CD14-positive monocyte (primary cell): ENCODE measurements around the gene CCDC88C. TPM values are rescaled to one million over a fixed set of nuclear protein-coding genes. Genes with fewer than 3 reads are reported as not detected.

Experiments
- DNase-seq, 3 donors: peaks; one replicate each; pipeline ENCODE4 v3.0.0-alpha.2; 2011 to 2022
- H2AFZ ChIP-seq: 2 replicates; pipeline ENCODE4 v1.6.0; 2012; ENCODE audit warnings: mild to moderate bottlenecking, low read depth, low read length, inconsistent platforms; ENCODE audit not compliant: insufficient read depth, poor library complexity, severe bottlenecking
- H3K27ac ChIP-seq, 2 donors: 1 replicate in 1 of 2; 2 replicates in 1 of 2; pipeline ENCODE4 v1.5.1; 2012 to 2013; ENCODE audit warnings: low read length in 2 of 2, control low read depth in 1 of 2, inconsistent platforms in 1 of 2, low read depth in 1 of 2, mild to moderate bottlenecking in 1 of 2
- H3K27me3 ChIP-seq, 2 donors: one replicate each; pipeline versions ENCODE4 v1.6.0 to v1.6.1; 2011 to 2013; ENCODE audit warnings: low read length in 2 of 2; ENCODE audit not compliant: control insufficient read depth in 2 of 2, insufficient read depth in 2 of 2
- H3K36me3 ChIP-seq, 2 donors: replicated peaks in 1 of 2; 1 replicate in 1 of 2; 2 replicates in 1 of 2; pipeline versions ENCODE4 v1.5.1 to v1.6.1; 2012 to 2013; ENCODE audit warnings: low read length in 2 of 2, control low read depth in 1 of 2, inconsistent platforms in 1 of 2, mild to moderate bottlenecking in 1 of 2; ENCODE audit not compliant: insufficient read depth in 2 of 2, control insufficient read depth in 1 of 2
- H3K4me1 ChIP-seq, 2 donors: 1 replicate in 1 of 2; 2 replicates in 1 of 2; pipeline versions ENCODE4 v1.5.1 to v1.6.1; 2012 to 2013; ENCODE audit warnings: low read length in 2 of 2, control low read depth in 1 of 2, inconsistent platforms in 1 of 2, mild to moderate bottlenecking in 1 of 2, moderate library complexity in 1 of 2; ENCODE audit not compliant: insufficient read depth in 2 of 2, control insufficient read depth in 1 of 2
- H3K4me2 ChIP-seq: replicated peaks from 2 replicates; pipeline ENCODE3; 2012; ENCODE audit warnings: low read length, moderate library complexity, mild to moderate bottlenecking; ENCODE audit not compliant: poor library complexity, severe bottlenecking; ENCODE audit errors: extremely low read depth
- H3K4me3 ChIP-seq, 3 experiments: fragments of 200-600 bp in 1 of 3; sonication (generic) in 1 of 3; replicated peaks in 1 of 3; 1 replicate in 2 of 3; 2 replicates in 1 of 3; pipeline ENCODE4 v1.5.1; 2011 to 2013; ENCODE audit warnings: low read length in 3 of 3, mild to moderate bottlenecking in 3 of 3, control low read depth in 2 of 3, low read depth in 2 of 3, inconsistent platforms in 1 of 3, moderate library complexity in 1 of 3
- H3K79me2 ChIP-seq: 2 replicates; pipeline ENCODE4 v1.6.0; 2012; ENCODE audit warnings: mild to moderate bottlenecking, control low read depth, inconsistent platforms, low read length, moderate library complexity; ENCODE audit not compliant: insufficient read depth
- H3K9ac ChIP-seq: 2 replicates; pipeline ENCODE4 v1.6.0; 2017; ENCODE audit warnings: low read length, mild to moderate bottlenecking; ENCODE audit not compliant: insufficient read depth, poor library complexity, severe bottlenecking
- H3K9me3 ChIP-seq, 2 donors: replicated peaks in 1 of 2; 1 replicate in 1 of 2; 2 replicates in 1 of 2; pipeline versions ENCODE4 v1.5.1 to v1.6.1; 2012 to 2013; ENCODE audit warnings: low read length in 2 of 2, control low read depth in 1 of 2; ENCODE audit not compliant: control insufficient read depth in 1 of 2, insufficient read depth in 1 of 2
- H4K20me1 ChIP-seq: 2 replicates; pipeline ENCODE4 v1.6.0; 2012; ENCODE audit warnings: mild to moderate bottlenecking, low read length, control low read depth, moderate library complexity; ENCODE audit not compliant: insufficient read depth
- H3K27ac Mint-ChIP-seq, 7 donors: one replicate each; pipeline ENCODE4 v1.8.0; 2020; ENCODE audit warnings: mild to moderate bottlenecking in 7 of 7, mixed read lengths in 7 of 7, moderate library complexity in 6 of 7, inconsistent platforms in 2 of 7
- H3K27me3 Mint-ChIP-seq, 3 donors: one replicate each; pipeline ENCODE4 v1.8.0; 2021 to 2022; ENCODE audit warnings: low read depth in 3 of 3, mild to moderate bottlenecking in 3 of 3, mixed read lengths in 3 of 3, moderate library complexity in 3 of 3, inconsistent platforms in 1 of 3
- H3K36me3 Mint-ChIP-seq, 2 donors: one replicate each; pipeline ENCODE4 v1.8.0; 2020; ENCODE audit warnings: mixed read lengths in 2 of 2, inconsistent platforms in 1 of 2, mild to moderate bottlenecking in 1 of 2
- H3K4me1 Mint-ChIP-seq: one replicate; pipeline ENCODE4 v1.8.0; 2020; ENCODE audit warnings: mild to moderate bottlenecking, mixed read lengths
- H3K4me3 Mint-ChIP-seq, 2 donors: one replicate each; pipeline ENCODE4 v1.8.0; 2020; ENCODE audit warnings: mild to moderate bottlenecking in 2 of 2, mixed read lengths in 2 of 2, moderate library complexity in 1 of 2
- H3K9me3 Mint-ChIP-seq, 7 donors: one replicate each; pipeline ENCODE4 v1.8.0; 2020 to 2022; ENCODE audit warnings: mixed read lengths in 7 of 7, mild to moderate bottlenecking in 6 of 7, moderate library complexity in 6 of 7, inconsistent platforms in 2 of 7
- CTCF ChIP-seq: fragments of 200-600 bp; IDR thresholded peaks from one replicate; pipeline ENCODE4 v1.8.0; 2022; ENCODE audit warnings: antibody characterized with exemption, mild to moderate bottlenecking
- WGBS: methylation state at CpG from one replicate; pipeline ENCODE4 v1.1.5; 2013; ENCODE audit warnings: missing lambda C conversion rate; ENCODE audit not compliant: insufficient coverage; 5-methylcytosine and 5-hydroxymethylcytosine counted together
- intact Hi-C, 2 donors: fragments of 100-400 bp; cut with micrococcal nuclease; formaldehyde crosslinking; loops; one replicate each; pipeline versions ENCODE4 v1.15.0 to v1.15.1; 2023
- polyA plus RNA-seq, 3 donors: library from polyadenylated mRNA; depleted of rRNA in 1 of 3; unstranded in 2 of 3; stranded (reverse) in 1 of 3; fragments of 300-500 nt in 2 of 3; fragments of >200 nt in 1 of 3; fragmentation: Illumina TruSeq in 2 of 3; gene quantifications; 1 replicate in 2 of 3; 2 replicates in 1 of 3; pipeline ENCODE4 v1.2.3, GENCODE V29; 2012 to 2021

The CCDC88C gene
- polyA plus RNA-seq, 3 donors, result 11.6 to 69.7 (median 12.3) TPM

DNA sequence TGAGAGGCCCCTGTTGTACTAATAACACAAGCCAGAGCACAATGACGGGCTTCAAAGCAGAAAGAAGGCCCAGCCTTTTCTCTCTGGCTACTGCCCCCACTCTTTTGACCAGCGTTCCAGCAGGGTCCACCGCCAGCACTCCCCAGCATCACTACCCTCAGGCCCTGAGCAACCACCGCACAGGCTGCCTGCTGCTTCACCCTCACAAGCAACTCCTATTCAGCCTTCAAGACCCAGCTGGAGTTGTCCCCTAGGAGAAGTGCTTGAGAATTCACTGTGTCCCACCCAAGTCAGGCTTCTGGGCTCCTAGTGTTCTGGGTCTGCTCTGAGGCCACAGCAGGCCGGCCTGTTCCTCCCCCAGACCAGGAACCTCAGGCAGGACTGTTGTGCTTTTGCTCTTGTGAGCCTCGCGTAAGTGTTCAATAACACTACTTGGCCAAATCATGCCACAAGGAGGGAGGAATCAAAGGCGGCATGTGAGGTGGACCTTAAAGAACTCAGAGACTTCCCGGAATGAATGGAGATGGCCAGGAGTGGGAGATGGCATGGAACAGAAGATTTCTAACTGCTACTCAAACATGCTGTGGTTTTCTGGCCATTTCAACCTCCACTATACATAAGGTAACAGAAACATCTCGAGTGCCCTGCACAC, 89.8 kb downstream of the CCDC88C start:
- Mint-ChIP-seq H3K27ac (peak overlapping the region in 5 of 7 donors; percentile 49 to 75 (median 56)), H3K4me3 (no peak overlapping the region), H3K36me3 (peaks cover 65 to 83% of the 10 kb centered on the region in 2 donors), H3K27me3 (peaks cover 0 to 1% (median 0%) of the 10 kb centered on the region in 3 donors), H3K4me1 (peaks cover 74% of the 10 kb centered on the region), H3K9me3 (no peaks in the 10 kb centered on the region)
- no peak for TF ChIP-seq CTCF
- no peak overlapping the region for H3K9ac ChIP-seq
- H3K79me2 ChIP-seq, result peaks cover 71% of the 10 kb centered on the region
- H3K27ac ChIP-seq, result peak overlapping the region in 1 of 2 donors; percentile 45
- DNase-seq, result no peak
- peaks cover 39 to 62% of the 10 kb centered on the region in 2 donors for H3K36me3 ChIP-seq
- H3K9me3 ChIP-seq, result no peaks in the 10 kb centered on the region
- 96% methylated on average over 6 of the region's 10 CpGs for WGBS
- no peaks in the 10 kb centered on the region for H3K27me3 ChIP-seq
- peaks cover 63 to 66% of the 10 kb centered on the region in 2 donors for H3K4me1 ChIP-seq
- H3K4me2 ChIP-seq, result no peak overlapping the region
- intact Hi-C loops, result loop anchor here in 1 of 2 donors (10.0 kb wide), 1 partner anchor 167 kb away; no protein-coding TSS in a partner anchor
- H3K4me3 ChIP-seq, result no peak overlapping the region
- no peak overlapping the region for H2AFZ ChIP-seq
- H4K20me1 ChIP-seq, result peaks cover 51% of the 10 kb centered on the region

- Histone ChIP-seq H2AFZ (no peak overlapping the region), H3K27ac (peak overlapping the region in 1 of 2 donors; percentile 45), H3K4me1 (peaks cover 57 to 62% of the 10 kb centered on the region in 2 donors), H3K9me3 (no peaks in the 10 kb centered on the region), H3K79me2 (peaks cover 76% of the 10 kb centered on the region), H3K27me3 (no peaks in the 10 kb centered on the region), H3K9ac (no peak overlapping the region), H3K4me2 (no peak overlapping the region), H3K4me3 (no peak overlapping the region), H3K36me3 (peaks cover 41 to 63% of the 10 kb centered on the region in 2 donors), H4K20me1 (peaks cover 45% of the 10 kb centered on the region)
- no peak for TF ChIP-seq CTCF
- H3K36me3 Mint-ChIP-seq, result peaks cover 61 to 85% of the 10 kb centered on the region in 2 donors
- H3K9me3 Mint-ChIP-seq, result no peaks in the 10 kb centered on the region
- WGBS, result 85% methylated on average over 7 of the region's 7 CpGs
- H3K27me3 Mint-ChIP-seq, result peaks cover 0 to 1% (median 0%) of the 10 kb centered on the region in 3 donors
- H3K4me1 Mint-ChIP-seq, result peaks cover 69% of the 10 kb centered on the region
- no peak overlapping the region for H3K4me3 Mint-ChIP-seq
- intact Hi-C loops, result loop anchor here in 1 of 2 donors (10.0 kb wide), 1 partner anchor 168 kb away; no protein-coding TSS in a partner anchor
- no peak for DNase-seq
- peak overlapping the region in 5 of 7 donors; percentile 4 to 99 (median 84) for H3K27ac Mint-ChIP-seq
These were observed 90.4 kb downstream of the CCDC88C start for GRCh38 chr14:91327250-91327595.
